Vein endothelial cell (primary cell): ENCODE data around the gene SPATA16. TPM values are rescaled to one million over a fixed set of nuclear protein-coding genes. Genes with fewer than 3 reads are reported as not detected.

ENCODE experiments used
- total RNA-seq: library from RNA; depleted of rRNA; stranded (reverse); fragments of >200 nt; gene quantifications from 2 replicates; pipeline ENCODE4 v1.2.3, GENCODE V29; 2012

The SPATA16 gene
- not detected in 2 replicates for total RNA-seq

DNA sequence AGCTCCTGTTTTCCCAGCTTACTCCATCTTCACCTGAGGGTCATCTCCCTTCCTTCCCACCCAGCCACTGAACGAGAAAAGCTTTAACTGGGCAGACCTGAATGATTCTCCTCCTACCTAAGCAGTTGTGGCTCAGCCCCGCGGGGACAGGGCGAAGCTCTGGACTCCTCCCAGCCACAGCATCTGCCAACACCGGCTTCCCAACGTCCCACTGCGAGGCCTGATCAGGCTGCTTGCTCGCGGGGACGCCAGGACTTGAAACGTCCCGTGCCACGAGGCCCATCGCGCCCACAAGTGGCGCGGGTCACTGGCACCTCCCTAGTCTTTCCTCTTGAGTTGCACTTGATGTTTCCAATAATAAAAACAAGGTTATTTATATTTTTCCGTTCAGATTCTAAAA is at the start of gene SPATA16:
Gene SPATA16 (minus strand): TSS at position 250 of the 400 bp plus-strand sequence. CDS start 23,504 bp downstream, outside the sequence.

